Posterior vena cava (tissue), 2 donors: ENCODE data around the gene ANK2. TPM values are rescaled to one million over a fixed set of nuclear protein-coding genes. Genes with fewer than 3 reads are reported as not detected.

Source experiments
- DNase-seq: peaks from one replicate; pipeline ENCODE4 v3.0.0-alpha.2; 2020; ENCODE audit warnings: low spot score
- intact Hi-C, 2 donors: fragments of 100-400 bp; cut with DNase I; formaldehyde crosslinking; loops; one replicate each; pipeline versions ENCODE4 v1.14.1 to v1.14.2; 2022 to 2023
- long read RNA-seq, 2 donors: library from polyadenylated mRNA; unstranded; transcript quantifications; one replicate each; pipeline ENCODE4 v2.0.0, GENCODE V29; 2020 to 2021
- total RNA-seq, 2 donors: library from RNA; stranded (reverse); fragmentation: NEBNext Ultra II Directional; extraction: Animal tissue kit (Norgen Biotek cat#: 25700); gene quantifications; one replicate each; pipeline ENCODE4 v1.2.1, GENCODE V29; 2021
- donor health status: DM: yes; HTN: yes; CAD: no.
- donor health status: DM: yes; HTN: yes; CAD: no.

ANK2 gene
- total RNA-seq: 100 to 1,000 TPM; 161 to 163 TPM
- long read RNA-seq, donor 1, partial matches to known transcripts: 7 of 48 reads
- long read RNA-seq, donor 1, other reads (novel, unspliced or antisense): 41 of 48 reads
- long read RNA-seq, donor 2, partial matches to known transcripts: 12 of 29 reads
- long read RNA-seq, donor 2, other reads (novel, unspliced or antisense): 17 of 29 reads

DNA sequence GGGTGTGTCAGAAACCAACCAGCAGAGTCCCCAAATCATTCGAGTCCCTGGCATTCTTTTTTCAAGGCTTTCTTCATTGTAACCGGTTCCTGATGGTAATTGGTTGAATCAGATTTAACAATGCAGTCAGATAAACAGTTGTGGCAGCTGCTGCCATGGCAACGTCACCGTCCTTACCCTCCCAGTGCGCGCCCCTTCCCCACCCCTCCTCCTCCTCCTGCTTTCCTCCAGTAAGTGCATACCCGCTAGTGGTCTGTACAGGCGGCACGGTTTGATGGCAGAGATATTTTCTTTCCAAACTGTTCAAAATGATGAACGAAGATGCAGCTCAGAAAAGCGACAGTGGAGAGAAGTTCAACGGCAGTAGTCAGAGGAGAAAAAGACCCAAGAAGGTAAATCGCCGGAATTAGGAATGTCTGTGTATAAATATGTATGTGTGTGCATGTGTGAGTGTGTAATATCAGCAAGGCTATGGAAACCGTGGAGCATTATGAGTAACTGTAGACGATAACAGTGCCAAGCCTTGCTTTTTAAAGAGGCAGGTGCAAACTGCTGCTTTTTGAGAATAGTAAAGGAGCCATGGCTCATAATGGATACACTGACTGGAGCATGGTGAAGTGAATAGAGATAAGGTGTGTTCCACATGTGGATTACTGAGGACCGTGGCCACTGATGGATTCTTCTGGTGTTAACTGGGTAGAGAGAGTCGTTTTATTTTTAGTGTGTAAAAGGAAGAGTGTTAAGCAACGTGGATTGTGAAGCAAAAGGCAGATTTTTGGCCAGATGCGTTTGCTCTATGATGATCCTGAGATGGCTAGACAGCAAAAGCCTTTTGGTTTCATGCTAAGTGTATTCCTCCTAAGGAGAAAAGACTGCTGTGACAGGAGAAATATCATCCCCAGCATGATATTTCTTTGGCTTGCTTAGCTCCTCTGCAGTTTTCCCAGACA is at the start of gene ANK2:
ANK2 (plus strand) TSS at position 233 of the 950 bp plus-strand sequence; CDS start at position 309, 76 bp downstream.
- intact Hi-C loops: no loop called here
- no peak for DNase-seq

DNA sequence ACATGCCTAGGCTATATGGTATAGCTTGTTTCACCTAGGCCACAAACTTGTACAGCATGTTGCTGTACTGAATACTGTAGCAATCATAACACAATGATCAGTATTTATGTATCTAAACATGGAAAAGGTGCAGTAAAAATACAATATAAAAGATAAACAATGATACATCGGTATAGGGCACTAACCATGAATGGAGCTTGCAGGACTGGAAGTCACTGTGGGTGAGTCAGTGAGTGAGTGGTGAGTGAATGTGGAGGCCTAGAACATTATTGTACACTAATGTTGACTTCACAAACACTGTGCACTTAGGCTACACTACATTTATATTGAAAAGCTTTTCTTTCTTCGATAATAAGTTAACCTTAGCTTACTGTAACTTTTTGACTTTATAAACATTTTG is 45.6 kb upstream of the ANK2 start:
- intact Hi-C loops: no loop called here
- no peak for DNase-seq

DNA sequence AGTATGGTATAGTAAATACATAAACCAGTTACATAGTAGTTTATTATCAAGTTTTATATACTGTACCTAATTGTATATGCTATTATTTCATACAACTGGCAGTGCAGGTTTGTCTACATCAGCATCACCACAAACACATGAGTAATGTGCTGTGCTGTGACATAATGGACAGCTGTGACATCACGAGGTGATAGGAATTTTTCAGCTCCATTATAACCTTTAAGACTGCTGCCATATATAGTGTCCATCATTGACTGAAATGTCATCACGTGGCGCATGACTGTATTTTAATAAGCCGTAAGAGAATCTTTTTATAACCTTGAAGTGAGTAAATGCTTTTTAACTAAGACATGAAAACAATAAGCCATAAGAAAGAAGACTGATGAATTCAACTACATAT is 44.8 kb upstream of the ANK2 start:
- no peak for DNase-seq
- intact Hi-C loops: no loop called here

DNA sequence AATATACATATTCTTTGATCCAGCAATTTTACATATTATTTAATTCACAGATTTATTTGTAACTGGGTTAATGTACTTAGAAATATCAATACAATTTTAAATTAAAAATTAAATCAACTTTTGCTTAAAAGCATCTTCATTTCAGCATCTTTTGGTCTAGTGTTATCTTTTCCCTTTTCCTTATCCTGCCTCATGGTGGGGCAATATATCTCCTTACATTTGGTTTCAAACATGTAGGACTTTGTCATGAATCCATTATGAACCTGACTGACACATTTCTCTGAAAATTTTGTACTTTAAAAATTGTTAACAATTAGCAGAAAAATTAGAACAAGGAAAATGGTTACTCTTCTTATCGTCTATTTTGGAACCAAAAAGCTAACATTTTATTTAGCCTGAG is 42.8 kb upstream of the ANK2 start:
- no peak for DNase-seq
- intact Hi-C loops: no loop called here

DNA sequence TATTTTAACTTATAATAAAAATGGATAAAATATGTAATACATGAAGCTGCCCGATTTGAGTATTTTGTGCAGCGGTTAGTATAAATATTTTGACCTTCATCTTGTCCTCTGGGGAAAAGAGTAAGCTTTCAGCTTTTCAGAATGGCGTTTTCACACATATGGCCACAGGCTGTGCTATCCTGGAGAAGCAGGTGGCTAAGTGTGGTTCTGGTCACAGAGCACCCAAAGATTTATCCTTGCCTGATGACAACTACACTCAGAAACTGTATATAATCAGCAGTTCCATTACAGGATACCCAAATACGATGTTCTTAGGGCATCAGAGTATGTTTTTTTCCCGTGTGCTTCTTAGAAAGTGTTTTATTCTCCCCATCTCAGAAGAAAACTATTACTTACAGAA is 42.3 kb upstream of the ANK2 start:
- no peak for DNase-seq
- intact Hi-C loops: no loop called here

DNA sequence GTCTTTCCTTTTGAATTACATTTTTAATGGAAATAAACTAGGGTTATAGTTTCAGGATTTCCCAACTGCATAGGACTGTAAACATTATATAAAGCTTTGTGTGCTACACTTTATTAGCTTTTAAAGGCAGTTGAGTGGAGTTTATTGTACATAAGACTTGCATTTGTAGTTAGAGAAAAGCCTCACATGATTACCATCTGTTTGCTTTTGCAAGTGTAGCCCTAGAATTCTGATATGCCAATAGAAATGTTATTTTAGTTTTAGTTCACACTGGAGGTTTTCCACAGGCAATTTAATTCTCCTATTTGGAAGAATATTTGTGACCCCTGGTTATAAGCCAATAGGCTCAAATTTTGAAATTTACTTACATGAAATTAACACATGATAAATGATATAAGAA is 41.3 kb upstream of the ANK2 start:
- intact Hi-C loops: no loop called here

DNA sequence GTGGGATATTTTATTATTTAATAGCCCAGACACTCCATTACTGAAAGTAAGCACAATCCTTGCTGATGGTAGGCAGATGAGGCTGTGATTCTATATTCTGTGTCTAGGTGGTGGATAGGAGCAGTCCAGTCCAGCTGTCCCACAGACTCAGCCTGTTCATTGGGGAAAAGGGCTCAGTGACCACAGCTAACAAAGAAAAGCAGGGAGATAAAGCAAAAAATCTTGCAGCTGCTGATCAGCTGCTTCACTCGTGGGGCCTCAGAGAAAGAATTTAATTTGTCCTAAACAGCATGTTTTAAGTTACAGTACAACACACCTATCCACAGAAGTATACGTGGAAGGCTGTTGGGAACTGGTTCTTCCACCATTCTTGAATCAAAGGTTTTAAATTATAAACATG is 40.7 kb upstream of the ANK2 start:
- intact Hi-C loops: no loop called here
- no peak for DNase-seq

More for the DNA sequence above, 41.3 kb upstream of the ANK2 start:
- DNase-seq: no peak

DNA sequence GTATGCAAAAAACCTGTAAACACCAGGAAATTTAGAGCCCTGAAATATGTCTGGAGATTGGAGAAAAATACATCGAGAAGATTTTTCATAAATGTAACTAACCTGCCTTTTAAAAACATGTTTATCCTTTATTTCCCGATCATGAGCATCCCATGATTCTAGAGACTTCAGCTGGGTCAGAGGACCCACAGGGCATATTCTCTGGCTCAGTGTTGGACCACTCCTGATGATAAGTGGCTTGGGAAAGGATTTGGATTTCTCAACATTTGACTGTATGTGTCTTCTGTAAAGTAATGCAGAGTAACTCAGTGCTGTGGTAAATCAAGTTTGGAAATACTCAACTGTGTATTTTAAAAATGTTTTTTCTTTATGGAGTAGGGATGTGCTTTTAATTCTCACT is 40.0 kb upstream of the ANK2 start:
- intact Hi-C loops: no loop called here
- no peak for DNase-seq

DNA sequence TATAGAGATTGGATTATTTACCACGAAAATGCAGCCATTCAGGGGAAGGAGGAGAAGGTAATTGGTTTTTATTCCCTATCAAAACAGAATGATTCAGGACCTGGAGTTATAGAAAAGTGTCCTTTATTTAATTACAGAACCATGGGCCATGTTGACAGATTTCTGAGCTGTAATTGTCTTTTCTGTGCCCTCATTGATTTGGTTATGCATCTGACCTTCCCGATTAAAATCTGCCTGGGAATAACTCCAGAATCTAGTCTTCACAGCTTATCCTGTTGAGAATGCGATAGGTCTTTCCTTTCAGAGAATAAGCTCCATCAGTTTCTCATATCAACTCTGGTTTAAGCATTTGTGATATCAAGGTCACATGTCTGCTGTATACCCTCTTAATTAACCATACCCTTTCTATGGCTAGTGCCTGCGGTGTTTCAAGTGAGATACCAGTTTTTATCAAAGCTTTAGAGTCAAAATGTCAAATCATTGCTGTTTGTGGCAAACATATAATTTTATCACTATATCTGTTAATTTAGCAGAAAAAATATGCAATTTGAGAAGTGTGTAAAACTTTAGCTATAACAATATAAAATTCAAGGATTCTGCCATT is 37.2 kb upstream of the ANK2 start:
- no peak for DNase-seq
- intact Hi-C loops: no loop called here

DNA sequence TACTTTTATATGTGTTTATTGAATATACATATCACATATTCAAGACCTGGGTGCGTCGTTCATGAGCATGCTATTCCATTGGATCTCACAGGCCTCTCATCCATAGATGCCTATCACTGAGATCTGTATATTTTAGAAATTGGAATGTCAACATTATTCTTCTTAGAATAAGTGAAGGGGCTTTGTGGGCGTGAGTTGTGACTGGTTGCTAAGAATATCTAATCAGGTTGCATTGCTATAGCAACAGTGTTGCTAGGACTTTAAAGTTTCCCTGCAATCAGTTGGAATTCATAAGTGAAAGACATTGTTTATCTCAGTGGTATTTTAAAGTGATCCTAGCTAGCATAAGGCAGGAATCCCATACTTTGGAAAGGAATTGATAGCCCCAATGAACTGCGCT is 36.7 kb upstream of the ANK2 start:
- intact Hi-C loops: no loop called here
- DNase-seq: no peak

DNA sequence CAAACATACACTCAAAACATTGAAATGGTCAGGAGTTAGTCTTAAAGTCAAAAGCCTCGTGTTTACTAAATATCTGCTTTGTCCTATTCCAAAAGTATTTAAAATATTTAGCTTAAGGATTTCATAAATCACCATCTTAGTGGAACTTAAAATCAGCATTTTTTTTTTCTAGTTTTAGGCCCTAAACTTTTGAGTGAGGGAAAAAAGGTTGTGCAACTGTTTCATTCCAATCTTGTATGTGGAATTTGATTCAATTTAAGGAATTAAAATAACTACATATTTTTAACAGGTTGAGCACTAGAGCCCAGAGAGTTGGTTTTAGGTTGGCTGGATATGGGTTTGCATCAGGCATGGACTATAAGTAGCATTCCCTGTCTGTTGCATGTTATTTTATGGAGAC is 35.7 kb upstream of the ANK2 start:
- intact Hi-C loops: no loop called here
- DNase-seq: no peak

DNA sequence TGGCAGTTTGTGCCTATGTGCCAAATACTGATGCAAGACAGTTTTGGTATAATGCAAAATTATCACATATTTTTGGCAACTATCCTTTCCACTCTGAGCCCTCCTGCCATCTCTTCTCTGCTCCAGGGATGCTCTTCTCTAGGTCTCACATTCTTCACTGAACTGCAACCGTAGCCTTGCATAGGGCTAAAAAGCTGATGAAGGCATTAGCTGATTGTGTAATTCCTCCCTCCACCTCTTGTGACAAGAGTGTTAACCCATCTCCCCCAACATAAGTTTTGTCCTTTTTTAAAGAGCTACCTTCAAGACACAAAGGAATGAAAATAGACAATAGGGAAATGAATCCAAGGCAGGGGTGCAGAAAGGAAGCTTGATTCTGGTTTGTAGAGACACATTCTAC is 33.1 kb upstream of the ANK2 start:
- no peak for DNase-seq
- intact Hi-C loops: no loop called here

DNA sequence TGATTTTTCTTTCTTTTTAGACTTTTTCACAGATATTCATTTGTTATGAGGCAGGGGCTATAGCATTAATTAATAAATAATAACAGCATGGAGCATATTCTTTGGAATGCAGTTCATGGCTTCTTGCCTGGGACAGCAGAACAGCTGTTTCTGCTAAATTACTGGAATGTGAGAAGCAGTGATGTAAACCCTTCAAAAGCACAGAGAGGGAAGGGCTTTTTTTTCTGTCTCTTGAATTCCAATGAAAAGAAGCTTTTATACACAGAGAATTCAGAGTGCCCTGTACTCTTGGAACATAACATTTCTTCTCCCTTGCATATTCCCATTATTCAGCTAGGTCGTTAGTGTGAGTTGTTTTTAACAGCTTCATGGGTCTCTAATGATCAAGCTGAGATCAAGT is 28.5 kb upstream of the ANK2 start:
- no peak for DNase-seq
- intact Hi-C loops: no loop called here

DNA sequence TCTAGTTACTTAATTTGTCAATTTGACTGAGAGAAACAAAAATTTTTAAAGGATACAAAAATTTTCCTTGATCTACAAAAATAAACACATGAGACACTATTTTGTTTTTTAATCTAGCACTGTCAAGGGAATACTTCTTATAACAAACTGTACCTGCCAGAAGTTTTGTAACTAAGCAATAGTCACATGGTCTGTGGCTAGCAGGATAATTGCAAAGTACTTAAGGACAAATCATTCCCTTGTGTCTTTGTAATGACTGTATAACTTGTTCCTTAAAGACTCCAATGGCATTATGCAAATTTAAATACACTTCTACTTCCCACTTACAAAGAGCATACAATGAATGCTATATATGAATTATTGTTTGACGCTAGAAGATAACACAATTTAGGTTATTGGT is 25.1 kb upstream of the ANK2 start:
- no peak for DNase-seq
- intact Hi-C loops: no loop called here

DNA sequence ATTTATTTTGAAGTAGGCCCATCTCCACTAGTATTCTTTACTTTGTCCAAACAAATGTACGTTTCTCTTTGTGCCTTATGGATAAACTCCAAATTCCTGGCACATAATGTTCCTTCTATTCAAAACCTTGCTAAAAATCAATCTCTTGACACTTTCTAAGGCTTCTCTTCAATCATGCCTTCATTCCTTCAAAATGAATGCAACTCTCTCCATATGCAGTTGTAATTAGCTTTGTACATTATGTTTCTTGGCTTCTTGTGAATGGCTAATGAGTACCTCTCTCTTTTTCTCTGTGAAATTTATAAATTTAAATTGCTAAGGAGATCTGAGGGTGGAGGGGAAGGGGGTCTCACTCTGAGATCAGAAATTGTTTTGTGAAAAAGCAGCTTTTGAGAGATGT is 24.0 kb upstream of the ANK2 start:
- no peak for DNase-seq
- intact Hi-C loops: no loop called here

DNA sequence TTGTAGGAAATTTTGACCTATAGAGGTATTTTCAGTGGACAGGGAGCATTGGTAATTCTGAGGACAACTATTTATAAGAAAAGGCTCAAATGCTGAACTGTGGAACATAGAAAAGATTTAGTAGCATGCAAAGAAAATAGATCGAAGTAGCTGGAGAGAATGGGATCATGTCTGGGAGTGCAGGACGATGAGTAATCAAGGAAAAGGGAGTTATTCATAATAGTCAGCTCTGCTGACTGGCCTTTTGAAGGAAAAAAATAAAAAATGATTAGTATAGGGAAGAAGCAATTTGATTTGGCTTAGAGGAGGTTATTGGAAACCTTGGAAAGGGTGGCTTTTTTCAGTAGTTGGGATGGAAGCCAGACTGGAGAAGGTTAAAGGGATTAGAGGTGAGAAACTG is 22.9 kb upstream of the ANK2 start:
- no peak for DNase-seq
- intact Hi-C loops: no loop called here

DNA sequence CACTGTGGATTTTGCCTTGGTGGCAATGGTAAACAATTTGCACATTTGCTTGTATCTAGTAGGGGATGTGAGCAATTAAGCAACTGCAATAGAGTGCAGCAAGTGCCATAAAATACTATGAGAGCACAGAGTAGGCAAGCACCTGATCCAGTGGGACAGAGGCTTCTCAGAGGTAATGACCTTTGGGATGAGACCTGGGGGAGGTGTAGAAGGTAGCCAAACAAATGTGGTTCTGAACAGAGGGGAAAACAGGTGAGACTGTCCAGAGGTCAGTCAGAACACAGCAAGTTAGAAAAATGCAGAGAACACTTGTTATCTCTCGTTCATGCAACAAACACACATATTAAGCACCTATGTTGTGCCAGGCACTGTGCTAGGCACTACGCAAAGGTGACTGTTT is 21.4 kb upstream of the ANK2 start:
- DNase-seq: no peak
- intact Hi-C loops: no loop called here

DNA sequence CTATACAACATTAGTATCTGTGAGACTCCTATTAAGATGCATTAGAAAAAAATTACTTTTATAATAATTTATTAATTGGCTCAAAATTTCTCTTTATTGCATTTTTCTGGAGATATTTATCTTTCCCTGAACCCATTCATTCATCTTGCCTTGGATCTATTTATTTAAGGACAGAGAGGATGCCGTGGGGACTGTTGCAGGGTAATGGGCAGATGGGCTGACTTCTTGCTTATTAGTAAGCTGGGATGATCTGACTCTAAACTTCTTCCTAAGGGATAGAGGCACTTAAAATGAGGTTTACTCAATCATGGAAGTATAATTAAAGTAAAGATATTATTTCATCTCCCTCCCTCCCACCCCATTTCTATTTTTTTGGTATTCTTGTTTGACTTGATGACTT is 18.2 kb upstream of the ANK2 start:
- intact Hi-C loops: no loop called here
- no peak for DNase-seq

DNA sequence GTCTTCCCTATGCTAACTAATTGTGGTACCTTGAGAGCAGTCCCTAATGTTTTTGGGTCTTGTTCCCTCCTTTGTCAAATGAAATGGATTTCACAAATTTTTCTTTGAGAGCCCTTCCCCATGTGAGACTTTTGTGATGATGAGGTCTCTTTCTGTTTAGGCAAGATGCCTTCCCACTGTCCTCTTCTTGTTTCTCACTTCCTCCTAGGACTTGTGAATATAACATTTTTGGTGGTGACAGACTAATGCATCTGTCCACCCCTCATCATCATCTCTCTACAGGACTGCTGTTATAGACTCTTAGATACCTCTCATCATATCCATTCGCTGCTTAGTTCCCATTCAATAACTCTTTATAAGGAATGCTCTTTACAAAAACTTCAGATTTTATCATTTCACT is 8.7 kb upstream of the ANK2 start:
- no peak for DNase-seq
- intact Hi-C loops: no loop called here

DNA sequence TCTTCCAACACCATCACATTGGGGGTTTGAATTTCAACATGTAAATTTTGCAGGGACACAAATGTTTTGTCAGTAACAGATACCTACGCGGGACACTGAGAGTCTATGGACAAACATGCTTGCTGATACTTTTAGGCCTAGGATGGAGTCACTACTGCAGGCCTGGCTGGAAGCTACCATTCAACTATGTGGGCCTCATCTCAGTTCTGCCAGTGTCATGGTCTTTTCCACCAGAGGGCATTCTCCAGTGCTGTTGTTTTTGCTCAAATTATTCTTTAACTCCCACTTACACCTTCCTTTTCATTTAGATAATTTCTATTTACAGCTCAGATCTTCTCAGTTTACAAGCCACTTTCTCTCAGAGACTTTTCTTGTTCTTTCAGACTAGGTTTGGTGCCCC is 7.0 kb upstream of the ANK2 start:
- intact Hi-C loops: no loop called here
- DNase-seq: no peak

DNA sequence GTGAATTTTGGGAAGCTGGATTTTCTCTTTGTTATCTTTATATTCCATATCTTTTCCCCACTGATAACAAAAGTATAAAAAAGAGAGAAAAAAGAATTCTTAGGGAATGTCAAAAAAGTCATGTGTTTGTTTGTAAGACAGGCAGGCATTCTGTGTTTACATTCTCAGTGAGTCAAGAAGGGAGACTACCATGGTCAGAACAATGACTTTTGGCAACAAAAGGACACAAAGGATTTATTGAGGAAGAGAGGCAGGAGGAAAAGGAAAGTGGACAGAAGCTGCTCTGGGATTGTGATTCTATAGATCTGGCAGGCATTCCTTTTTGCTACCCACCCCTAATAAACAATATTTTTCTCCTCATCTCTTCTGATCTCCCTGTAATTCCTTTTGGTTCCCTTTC is 5.9 kb upstream of the ANK2 start:
- intact Hi-C loops: no loop called here
- no peak for DNase-seq
